NCI-H1694 (cell line): Measurements from ENCODE around the gene SMIM11.
A peak's percentile ranks its signal among the peaks of the same experiment; 100 is the strongest.
"Not testable (repeated sequence)": the region's sequence is repeated elsewhere in the genome, so short reads cannot be mapped to it uniquely, and the experiment has no call there.

Experiments used
- DNase-seq: peaks from one replicate; lab custom pipeline; 2025; lab: John Stamatoyannopoulos, UW

SMIM11 gene

DNA sequence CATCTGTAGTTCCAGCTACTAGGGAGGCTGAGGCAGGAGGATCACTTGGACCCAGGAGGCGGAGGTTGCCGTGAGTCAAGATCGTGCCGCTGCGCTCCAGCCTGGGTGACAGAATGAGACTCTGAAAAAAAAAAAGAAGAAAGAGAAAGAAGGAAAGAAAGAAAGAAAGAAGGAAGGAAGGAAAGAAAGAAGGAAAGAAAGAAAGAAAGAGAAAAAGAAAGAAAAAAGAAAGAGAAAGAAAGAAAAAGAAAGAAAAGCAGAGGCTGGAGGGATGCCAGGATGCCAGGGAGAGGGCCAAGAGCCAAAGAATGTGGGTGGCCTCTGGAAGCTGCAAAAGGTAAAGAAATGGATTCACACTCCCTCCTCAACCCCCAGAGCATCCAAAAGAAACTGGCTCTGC, 19.7 kb upstream of the SMIM11 start:
- DNase-seq = no peak

DNA sequence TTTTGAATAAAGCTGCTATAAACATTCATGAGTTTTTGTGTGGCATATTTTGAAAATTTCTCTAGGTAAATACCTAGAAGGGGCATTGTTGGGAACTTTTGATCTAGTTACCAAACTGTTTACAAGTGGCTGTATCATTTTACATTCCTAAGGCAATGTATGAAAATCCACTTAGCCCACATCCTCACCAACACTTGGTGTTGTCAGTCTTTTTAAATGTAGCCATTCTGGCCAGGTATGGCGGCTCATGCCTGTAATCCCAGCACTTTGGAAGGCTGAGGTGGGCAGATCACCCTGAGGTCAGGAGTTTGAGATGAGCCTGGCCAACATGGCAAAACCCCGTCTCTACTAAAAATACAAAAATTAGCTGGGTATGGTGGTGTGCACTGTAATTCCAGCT, 17.4 kb upstream of the SMIM11 start:
- no peak for DNase-seq

DNA sequence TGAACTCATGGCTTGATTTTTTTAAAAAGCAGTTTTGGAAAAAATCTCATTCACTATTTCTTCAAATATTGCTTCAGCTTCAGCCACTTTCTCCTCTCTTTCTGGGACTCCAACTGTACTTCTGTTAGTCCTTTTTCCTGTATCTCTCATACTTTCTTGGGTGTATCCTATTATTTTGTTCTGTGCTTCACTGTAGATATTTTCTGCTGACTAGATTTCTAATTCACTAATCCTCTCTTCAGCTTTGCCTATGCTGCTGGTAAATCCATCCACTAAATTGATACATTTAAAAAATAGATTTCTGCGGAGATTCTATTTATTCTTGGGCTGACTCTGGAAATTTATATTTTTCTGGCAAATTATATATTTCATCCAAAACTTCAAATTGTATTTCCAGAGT, 16.4 kb upstream of the SMIM11 start:
- DNase-seq = no peak

DNA sequence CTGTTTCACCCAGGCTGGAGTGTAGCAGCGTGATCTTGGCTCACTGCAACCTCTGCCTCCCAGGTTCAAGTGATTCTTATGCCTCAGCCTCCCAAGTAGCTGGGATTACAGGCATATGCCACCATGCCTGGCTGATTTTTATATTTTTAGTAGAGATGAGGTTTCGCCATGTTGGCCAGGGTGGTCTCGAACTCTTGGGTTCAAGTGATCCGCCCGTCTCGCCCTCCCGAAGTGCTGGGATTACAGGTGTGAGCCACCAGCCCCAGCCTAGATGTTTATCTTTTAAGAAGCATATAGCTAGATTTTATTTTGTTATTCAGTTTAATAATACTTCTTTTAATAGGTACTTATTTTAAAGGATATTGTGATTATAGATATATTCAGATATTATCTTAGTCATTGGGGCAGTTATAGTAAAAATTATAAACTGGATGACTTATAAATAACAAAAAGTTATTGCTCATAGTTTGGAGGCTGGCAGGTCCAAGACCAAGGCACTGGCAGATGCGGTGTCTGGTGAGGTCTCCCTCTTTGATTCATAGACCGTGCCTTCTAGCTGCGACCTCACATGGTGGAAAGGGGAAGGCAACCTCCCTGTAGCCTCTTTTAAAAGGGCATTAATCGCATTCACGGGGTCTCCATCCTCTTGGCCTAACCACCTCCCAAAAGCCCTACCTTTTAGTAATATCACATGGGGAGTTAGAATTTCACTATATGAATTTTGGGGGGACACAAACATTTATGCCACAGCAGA, 14.6 kb upstream of the SMIM11 start:
- no peak for DNase-seq

DNA sequence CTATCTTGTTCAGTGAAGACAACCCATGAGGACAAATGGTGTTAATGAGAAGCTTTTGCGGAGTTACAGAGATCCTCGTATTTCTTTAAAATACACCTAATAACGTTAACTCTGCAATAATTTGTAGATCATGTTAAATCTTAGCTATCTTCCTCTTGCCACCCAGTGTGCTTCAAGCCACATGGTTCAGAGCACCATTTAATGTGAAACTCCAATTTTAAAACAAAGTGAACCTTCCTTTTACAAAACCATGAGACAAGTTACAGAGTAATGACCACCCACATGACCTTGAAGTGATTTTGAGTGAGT, 13.2 kb upstream of the SMIM11 start:
- no peak for DNase-seq

DNA sequence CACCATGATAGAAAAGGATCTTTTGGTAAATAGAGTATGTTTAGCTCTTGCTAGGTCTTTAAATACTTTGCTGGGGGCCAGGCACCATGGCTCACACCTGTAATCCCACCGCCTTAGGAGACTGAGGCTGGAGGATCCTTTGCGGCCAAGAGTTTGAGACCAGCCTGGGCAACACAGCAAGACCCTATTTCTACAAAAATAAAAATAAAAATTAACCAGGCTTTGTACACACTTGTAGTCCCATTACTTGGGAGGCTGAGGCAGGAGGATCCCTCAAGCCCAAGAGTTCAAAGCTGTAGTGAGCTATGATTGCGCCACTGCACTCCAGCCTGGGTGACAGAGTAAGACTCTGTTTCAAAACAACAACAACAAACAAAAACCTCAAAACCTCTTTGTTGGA, 12.6 kb upstream of the SMIM11 start:
- no peak for DNase-seq

DNA sequence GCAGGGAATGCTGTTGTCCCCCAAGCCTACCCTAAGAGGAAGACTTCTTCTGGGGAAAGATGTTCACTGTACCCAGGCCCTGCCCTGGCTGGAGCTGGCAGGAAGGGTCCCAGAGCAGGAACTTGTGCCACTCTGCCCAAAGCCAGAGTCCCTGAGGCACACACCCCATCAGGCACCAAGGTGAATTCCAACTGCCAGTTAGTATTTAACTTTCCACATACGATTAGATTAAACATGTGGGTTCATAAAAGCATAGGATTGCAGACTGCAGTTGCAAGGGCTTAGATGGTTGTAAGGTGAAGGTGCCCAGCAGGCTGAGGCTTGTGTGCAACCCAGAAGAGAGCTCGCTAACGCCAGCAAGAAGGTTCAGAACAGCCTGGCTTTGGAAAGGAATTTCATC, 11.6 kb upstream of the SMIM11 start, which contains the start of gene KCNE2:
Gene KCNE2 (plus strand): TSS at position 274 of the 400 bp plus-strand sequence. CDS start 6,473 bp downstream, outside the sequence.
- DNase-seq = no peak

DNA sequence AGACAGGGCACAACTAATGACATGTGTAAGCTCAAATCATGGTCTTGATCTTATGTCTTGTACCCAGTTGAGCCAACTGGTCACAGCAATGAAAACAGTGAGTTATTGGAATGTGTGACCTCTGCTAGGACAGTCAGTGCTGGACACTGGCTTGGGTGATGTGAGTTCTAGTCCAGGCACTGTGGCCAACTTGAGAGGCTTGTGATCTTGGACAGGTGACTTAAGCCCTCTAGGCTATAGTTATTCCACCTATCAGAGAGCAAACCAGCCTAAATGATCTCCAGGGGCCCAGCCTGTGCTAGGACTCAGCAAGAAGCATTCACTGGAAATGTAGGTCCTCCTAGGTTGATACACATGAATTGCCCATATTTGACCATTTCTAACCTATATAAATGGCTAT, 10.4 kb upstream of the SMIM11 start:
- DNase-seq = no peak

DNA sequence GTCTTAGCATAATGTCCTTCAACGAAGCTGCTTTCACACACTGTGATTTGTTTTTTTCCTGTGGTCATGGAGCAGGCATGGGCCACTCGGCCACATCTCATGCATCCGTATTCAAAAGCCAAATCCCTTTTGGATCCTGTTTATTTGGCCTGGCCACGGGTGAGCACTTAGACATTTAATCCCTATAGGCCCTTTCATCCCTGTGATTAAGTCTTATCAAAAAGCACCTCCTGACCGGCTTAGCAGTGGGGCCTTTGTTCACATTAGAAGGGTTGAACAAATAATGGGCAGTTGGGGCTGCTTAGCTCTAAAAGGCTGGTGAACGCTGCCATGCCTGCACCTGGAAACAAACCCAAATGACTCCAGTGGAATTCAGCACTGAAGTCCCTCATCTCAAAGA, 9.5 kb upstream of the SMIM11 start:
- no peak for DNase-seq

DNA sequence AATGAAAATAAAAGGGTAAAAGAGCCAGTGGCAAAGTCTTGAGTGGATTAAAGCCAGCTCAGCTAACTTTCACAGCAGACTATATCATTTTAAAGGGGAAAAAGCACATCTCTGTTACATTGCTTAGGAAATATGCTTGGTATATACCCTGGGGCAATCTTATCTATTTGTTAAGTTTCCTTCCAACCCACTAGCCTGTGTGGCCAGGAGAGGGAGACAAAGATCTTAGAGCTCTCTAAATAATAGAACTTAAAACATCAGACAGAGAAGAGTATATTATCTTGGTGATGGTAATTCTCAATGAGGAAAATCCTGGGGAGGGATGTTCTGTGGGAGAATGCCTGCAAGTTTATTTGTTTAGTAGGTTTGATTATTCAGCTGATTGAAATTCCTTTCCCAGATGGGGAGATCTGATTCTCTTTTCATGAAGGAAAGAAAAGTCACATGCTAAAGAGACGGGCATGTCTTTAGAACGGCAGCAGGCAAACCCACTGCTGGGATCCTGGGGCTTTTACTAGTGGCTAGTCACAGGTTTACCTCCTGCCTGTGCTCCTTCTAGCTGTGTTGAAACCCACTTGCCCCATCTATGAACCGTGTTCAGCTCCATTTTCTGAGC, 7.9 kb upstream of the SMIM11 start:
- DNase-seq = peak; percentile 54

DNA sequence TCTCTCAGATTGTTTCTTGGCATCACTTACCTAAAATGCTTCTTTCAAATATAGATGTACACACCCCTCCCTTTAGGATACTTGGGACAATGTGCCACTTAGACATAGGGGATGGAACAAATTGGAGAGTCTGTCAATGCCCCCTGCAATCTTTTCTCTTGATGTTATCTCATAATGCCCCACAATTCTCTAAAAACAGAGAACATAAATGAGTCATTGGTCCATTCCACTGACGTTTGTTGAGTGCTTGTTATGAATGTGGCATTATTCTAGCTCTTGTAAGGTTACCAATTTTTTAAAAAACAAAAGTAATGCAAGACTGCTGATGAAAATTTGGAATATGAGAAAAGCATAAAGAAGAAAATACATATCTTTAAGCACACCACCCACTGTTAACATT, 5.6 kb upstream of the SMIM11 start:
- no peak for DNase-seq

DNA sequence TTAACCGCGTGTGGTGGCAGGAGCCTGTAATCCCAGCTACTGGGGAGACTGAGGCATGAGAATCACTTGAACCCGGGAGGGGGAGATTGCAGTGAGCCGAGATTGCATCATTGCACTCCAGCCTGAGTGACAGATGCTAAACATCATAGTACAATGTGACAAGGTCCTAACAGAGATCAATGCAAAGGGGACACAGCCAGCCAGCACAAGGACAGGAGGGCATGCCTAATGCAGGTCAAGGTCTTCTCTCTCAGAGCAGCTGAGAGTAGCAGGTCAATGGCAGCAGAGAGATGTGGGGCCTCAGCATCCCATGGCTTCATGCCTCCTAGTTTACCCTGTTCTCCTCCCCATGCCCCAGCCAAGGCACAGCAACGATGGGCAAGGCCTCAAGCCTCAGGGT, 3.0 kb upstream of the SMIM11 start:
- no peak for DNase-seq

DNA sequence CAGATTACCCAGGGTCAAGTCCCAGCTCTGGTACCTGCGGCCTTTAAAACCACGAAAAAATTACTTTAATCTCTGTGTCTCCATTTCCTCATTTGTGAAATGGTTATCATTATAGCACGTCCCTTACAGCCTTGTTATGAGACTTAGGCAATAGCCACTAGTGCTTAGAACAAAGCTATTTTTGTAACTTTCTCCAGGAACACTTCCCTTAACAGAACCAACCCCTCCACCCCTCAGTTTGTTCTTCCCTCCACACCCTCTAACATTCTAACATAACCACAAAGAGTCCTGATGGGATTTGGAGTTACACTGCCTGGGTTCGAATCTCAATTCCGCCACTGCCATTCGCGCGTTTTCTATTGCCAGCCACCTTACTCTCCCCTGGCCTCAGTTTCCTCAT, 845 bp upstream of the SMIM11 start:
- not testable (repeated sequence) for DNase-seq

DNA sequence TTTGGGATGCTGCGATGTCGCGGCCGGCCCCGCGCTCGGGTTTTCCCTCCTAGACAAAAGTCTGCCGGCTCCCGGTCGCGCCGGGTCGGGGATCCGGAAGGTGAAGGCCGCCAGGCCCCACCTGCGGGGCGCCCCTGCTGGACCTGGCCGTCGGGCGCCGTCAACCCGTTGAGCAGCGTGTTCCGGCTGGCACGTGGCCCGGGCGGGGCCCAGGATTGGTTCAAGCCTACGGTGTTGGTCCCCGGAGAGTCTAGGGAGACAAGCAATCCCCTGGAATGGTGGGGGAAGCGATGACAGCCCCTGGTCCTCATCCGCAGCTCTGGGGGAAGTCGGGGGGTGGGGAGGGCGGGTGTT, 289 bp downstream of the SMIM11 start:
- DNase-seq = not testable (repeated sequence)

DNA sequence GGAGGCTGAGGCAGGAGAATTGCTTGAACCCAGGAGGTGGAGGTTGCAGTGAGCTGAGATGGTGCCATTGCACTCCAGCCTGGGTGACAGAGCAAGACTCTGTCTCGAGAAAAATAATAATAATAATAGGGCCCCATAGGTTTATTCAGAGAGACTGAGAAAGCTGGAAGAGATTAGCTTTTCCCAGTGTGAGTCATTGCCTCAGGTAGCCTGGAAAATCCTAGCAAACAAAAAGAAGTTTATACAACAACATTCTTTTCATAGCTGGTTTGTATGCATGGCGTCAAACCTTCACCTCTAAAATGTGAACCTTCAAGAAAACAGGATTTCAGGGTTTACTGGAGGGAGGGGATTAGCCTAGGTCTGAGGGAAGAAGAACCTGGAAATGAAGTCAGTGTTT, 7.8 kb downstream of the SMIM11 start:
- DNase-seq = not testable (repeated sequence)

DNA sequence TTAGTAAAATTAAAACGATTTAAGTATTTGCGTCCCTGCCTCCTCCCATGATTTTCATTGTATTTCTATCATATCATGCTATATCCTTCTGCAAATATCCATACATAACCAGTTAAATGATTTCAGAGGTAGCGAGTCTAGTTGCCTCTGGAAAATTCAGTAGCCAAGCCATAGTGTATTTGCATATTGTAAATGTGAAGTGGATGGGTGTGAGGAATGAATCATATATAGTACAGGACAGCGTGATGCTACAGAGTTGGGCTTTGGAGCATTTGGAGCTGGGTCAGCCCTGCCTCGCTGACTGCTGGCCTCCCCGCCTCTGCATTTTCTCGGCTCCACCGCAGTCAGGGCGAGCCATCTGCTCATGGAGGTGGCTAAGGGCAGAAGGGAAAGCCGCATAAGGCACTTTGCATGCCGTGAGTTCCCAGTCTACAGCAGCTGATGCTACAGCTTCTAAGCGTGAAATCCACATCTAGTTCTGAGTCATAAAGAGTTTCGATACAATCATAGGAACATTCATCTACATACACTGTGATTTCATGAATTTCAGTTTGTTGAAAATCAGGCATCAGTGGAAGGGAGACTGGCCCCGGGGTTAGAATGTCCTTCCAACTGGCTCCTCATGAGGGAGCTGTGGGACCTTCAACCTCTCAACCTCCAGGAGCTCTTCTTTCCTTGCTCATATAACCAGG, 8.6 kb downstream of the SMIM11 start:
- DNase-seq = not testable (repeated sequence)

DNA sequence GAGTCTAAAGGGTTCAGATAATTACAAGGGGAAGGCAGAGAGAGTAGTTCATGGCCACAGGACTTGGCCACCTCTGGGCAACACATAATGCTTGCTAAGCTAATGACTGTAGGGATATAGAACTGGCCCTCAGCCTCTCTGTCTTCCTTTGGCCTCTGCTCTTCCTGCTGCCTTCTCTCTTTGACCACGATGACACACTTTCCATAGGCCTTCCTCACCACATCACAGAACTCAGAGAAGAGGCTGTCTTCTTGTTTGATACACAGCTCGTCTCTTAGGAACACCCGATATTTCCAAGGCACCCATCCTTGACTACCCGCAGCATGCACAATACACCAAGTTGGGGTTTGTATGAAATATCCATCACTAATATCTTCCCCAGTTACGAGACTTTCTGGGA, 25.2 kb downstream of the SMIM11 start:
- not testable (repeated sequence) for DNase-seq

DNA sequence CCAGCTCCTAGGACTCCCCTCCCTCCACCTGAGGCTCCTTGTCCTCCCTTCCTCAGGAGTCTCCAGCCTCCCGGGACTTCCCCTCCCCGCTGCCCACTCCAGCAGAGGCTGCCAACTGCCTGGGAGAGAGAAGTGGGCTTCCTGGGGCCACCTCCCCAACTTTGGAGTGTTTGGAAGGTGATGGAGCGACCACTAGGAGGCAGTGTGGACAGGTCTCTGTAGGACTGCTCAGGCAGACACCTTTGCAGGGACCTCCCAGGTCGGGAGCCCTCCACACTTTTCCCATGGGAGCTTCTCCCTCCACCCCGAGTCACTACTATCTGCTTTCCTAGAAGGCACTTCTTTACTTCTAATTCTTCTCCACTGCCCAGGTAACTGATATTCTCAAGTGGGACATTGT, 29.4 kb downstream of the SMIM11 start:
- not testable (repeated sequence) for DNase-seq

DNA sequence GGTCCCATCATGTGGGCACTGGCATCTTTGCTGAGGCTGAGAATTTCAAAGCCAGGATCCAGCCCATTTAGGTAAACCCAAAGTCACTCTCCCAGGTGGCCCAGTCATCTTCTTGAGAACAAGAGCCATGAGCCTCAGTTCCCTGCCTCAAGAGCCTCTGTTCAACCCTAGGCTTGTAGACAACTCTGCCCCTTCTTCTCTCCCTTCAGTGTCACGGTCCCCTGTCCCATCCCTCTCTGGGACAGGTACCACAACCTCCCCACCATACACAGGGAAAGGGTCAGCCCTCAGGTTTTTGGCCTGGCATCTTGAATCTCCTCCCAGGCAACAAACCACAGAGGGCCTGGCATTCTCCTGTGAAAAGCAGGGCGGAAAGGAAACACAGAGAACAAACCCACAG, 30.4 kb downstream of the SMIM11 start:
- DNase-seq = not testable (repeated sequence)

DNA sequence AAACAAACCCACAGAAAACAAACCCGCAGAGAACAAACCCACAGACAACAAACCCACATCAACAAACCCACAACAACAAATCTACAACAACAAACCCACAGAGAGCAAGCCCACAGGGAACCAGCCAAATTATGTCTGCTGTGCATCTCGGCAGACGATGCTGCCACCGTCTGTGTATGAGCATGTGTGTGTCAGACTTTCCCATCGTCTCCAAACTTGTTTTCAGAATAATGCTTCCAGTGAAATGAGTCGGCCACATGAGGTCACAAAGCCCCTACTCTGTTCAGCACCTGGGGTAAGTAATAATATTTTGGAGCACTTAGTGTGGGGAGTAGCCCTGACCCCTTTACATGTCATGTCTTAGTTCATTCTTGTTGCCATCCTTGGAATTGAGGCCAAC, 30.8 kb downstream of the SMIM11 start:
- DNase-seq = not testable (repeated sequence)

DNA sequence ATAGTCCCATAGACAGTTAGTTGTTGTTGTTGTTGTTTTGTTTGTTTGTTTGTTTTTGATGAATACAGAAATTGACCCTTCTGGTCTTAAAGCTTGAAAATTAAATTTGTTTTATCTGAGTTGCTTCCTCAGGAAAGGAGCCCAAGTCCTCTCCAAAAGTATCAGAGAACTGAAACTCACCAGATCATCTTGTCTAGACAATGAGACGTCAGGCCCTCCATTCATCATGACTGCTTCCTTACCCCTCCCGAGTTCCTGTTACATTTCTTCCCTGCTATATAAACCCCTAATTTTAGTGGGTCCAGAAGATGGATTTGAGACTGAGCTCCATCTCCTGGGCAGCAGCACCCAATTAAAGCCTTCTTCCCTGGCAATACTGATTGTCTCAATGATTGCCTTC, 31.4 kb downstream of the SMIM11 start:
- DNase-seq = not testable (repeated sequence)

DNA sequence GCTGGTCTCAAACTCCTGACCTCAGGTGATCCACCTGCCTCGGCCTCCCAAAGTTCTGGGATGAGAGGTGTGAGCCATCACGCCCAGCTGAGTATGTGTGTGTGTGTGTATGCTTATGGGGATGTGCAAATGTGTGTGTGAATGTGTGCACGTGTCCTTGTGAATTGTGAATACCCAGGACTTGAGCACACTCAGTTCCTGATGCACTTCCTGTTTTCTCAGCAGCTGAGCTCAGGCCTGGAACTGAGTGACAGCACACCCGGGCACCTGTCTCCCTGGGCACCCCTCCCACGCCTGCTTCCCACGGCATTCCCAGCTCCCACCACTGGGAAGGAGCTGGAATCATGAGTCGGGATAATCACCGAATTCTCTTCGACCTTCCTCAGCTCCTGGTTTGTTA, 32.0 kb downstream of the SMIM11 start:
- not testable (repeated sequence) for DNase-seq

DNA sequence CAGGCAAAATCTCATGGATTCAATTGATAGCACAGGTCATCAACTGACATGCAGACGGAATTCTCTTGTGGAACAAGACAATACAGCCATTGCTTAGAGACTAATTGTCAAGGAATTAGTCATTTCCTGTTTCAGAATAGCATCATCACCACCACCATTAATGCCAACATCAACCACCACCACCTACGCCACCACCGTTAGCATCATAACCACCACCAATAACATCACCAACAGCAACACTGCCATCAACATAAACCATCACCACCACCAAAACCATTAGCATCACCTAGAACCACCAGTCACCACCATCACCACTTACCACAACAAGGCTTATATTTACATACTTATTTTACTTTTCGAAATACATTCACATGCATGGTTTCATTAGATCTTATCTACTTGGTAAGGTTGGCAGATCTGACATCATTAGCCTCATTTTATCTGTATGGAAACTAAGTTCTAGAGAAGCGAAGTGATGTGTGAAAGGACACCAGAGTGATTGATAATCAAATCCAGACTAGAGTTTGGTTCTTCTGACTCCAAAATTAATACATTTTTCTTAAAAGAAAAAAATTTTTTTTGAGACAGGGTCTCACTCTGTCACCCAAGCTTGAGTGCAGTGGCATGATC, 42.3 kb downstream of the SMIM11 start:
- DNase-seq = not testable (repeated sequence)
